OCI-LY3 (cell line): ENCODE results near the gene PCDHGB4.

ENCODE experiments used
- CTCF ChIP-seq: fragments of 200-600, 300-600 bp; sonication (generic); IDR thresholded peaks from 2 replicates; pipeline ENCODE4 v1.5.1; 2014; ENCODE audit warnings: antibody characterized with exemption, low read length, low read depth
- EZH2phosphoT487 ChIP-seq: fragments of 200-600 bp; shearing (Covaris generic); IDR thresholded peaks from 2 replicates; pipeline ENCODE4 v1.6.1; 2018; ENCODE audit warnings: antibody characterized with exemption, mixed run types, low read depth

- TF ChIP-seq CTCF: no peak
- TF ChIP-seq EZH2phosphoT487: no peak
Measured at GRCh38 chr5:141366016-141366896, 21.2 kb upstream of the PCDHGB4 start.
